Inferior parietal cortex (tissue), 1 donor: Measurements from ENCODE around the gene CAMSAP1.

ENCODE experiments used
- DNase-seq: peaks from one replicate; pipeline ENCODE4 v3.0.0-alpha.2; 2016; ENCODE audit errors: extremely low spot score

The CAMSAP1 gene

GRCh38 chr9:135840539-135840938, 66.8 kb downstream of the CAMSAP1 start:
- no peak for DNase-seq

GRCh38 chr9:135840107-135840506, 67.2 kb downstream of the CAMSAP1 start:
- no peak for DNase-seq

GRCh38 chr9:135839516-135839915, 67.8 kb downstream of the CAMSAP1 start:
- DNase-seq = no peak

GRCh38 chr9:135835131-135835530, 72.2 kb downstream of the CAMSAP1 start:
- no peak for DNase-seq

GRCh38 chr9:135833864-135834263, 73.5 kb downstream of the CAMSAP1 start:
- no peak for DNase-seq

- DNase-seq = no peak
These were observed 76.8 kb downstream of the CAMSAP1 start for GRCh38 chr9:135830496-135830895.

GRCh38 chr9:135828656-135829055, 78.7 kb downstream of the CAMSAP1 start:
- DNase-seq = no peak

- DNase-seq = no peak
These were observed 79.3 kb downstream of the CAMSAP1 start for GRCh38 chr9:135827866-135828580.

GRCh38 chr9:135827301-135827700, 80.0 kb downstream of the CAMSAP1 start:
- no peak for DNase-seq

GRCh38 chr9:135826188-135826545, 81.2 kb downstream of the CAMSAP1 start:
- no peak for DNase-seq

GRCh38 chr9:135825435-135826187, 81.7 kb downstream of the CAMSAP1 start:
- no peak for DNase-seq

GRCh38 chr9:135823036-135823435, 84.3 kb downstream of the CAMSAP1 start:
- DNase-seq = no peak

GRCh38 chr9:135822374-135822755, 85.0 kb downstream of the CAMSAP1 start:
- DNase-seq = no peak

- no peak for DNase-seq
These were observed 85.5 kb downstream of the CAMSAP1 start for GRCh38 chr9:135821733-135822373.

- DNase-seq = no peak
These were observed 86.2 kb downstream of the CAMSAP1 start for GRCh38 chr9:135821116-135821515.

GRCh38 chr9:135820661-135821060, 86.7 kb downstream of the CAMSAP1 start:
- no peak for DNase-seq

- DNase-seq = no peak
These were observed 87.4 kb downstream of the CAMSAP1 start for GRCh38 chr9:135819905-135820304.

- no peak for DNase-seq
These were observed 88.4 kb downstream of the CAMSAP1 start for GRCh38 chr9:135818718-135819475.

GRCh38 chr9:135817951-135818717, 89.2 kb downstream of the CAMSAP1 start:
- DNase-seq = no peak

- no peak for DNase-seq
These were observed 90.7 kb downstream of the CAMSAP1 start for GRCh38 chr9:135816651-135816970.

- no peak for DNase-seq
These were observed 91.3 kb downstream of the CAMSAP1 start for GRCh38 chr9:135815830-135816650.
